B cell (primary cell): ENCODE results near the gene EZH1. TPM values are rescaled to one million over a fixed set of nuclear protein-coding genes. Genes with fewer than 3 reads are reported as not detected.
A peak's percentile ranks its signal among the peaks of the same experiment; 100 is the strongest.

Experiments
- ATAC-seq: fragments of 200-7000 bp; cut with Tn5 transposase; one replicate; pipeline ENCODE4 v1.10.0; 2021; ENCODE audit warnings: low read depth, mild to moderate bottlenecking, moderate number of reproducible peaks, moderate library complexity
- CTCF ChIA-PET: fragments of 350-600 bp; sonication (Branson Sonifier 250); formaldehyde crosslinking; loops from one replicate; lab custom pipeline; 2021; ENCODE audit warnings: antibody characterized with exemption, inconsistent platforms; lab: Charles Lee
- POLR2A ChIA-PET: fragments of 350-600 bp; sonication (Branson Sonifier 250); formaldehyde crosslinking; loops from one replicate; lab custom pipeline; 2021; ENCODE audit warnings: antibody characterized with exemption; lab: Charles Lee
- DNase-seq: peaks from one replicate; pipeline ENCODE4 v3.0.0; 2013
- H2AFZ ChIP-seq: 2 replicates; pipeline ENCODE4 v1.6.1; 2012; ENCODE audit warnings: mild to moderate bottlenecking, low read depth, low read length; ENCODE audit not compliant: insufficient read depth, poor library complexity, severe bottlenecking
- H3K27ac ChIP-seq, 2 donors: 1 replicate in 1 of 2; 2 replicates in 1 of 2; pipeline ENCODE4 v1.5.1; 2012 to 2013; ENCODE audit warnings: low read length in 2 of 2, mild to moderate bottlenecking in 2 of 2, moderate library complexity in 1 of 2
- H3K27me3 ChIP-seq, 4 experiments: fragments of 200-600 bp in 1 of 4; sonication (generic) in 1 of 4; replicated peaks in 1 of 4; 1 replicate in 2 of 4; 2 replicates in 2 of 4; pipeline versions ENCODE4 v1.6.1 to v1.7.0; 2013 to 2016; ENCODE audit warnings: low read length in 3 of 4, mild to moderate bottlenecking in 2 of 4, mixed read lengths in 1 of 4, moderate library complexity in 1 of 4; ENCODE audit not compliant: insufficient read depth in 4 of 4, control insufficient read depth in 3 of 4; ENCODE audit errors: control extremely low read depth in 1 of 4
- H3K36me3 ChIP-seq, 2 experiments: replicated peaks in 1 of 2; 1 replicate in 1 of 2; 2 replicates in 1 of 2; pipeline versions ENCODE4 v1.6.1 to v1.7.1; 2013; ENCODE audit warnings: low read length in 1 of 2; ENCODE audit not compliant: insufficient read depth in 2 of 2, control insufficient read depth in 1 of 2; ENCODE audit errors: control extremely low read depth in 1 of 2, extremely low read depth in 1 of 2
- H3K4me1 ChIP-seq, 2 donors: fragments of 200-600 bp in 1 of 2; sonication (generic) in 1 of 2; 1 replicate in 1 of 2; 2 replicates in 1 of 2; pipeline versions ENCODE4 v1.5.1 to v1.6.1; 2013 to 2017; ENCODE audit warnings: low read length in 2 of 2; ENCODE audit not compliant: control insufficient read depth in 2 of 2, insufficient read depth in 2 of 2
- H3K4me2 ChIP-seq: replicated peaks from 2 replicates; pipeline ENCODE3; 2012; ENCODE audit warnings: mild to moderate bottlenecking, low read depth, low read length; ENCODE audit not compliant: poor library complexity, severe bottlenecking
- H3K4me3 ChIP-seq, 5 experiments: fragments of 200-600 bp in 1 of 5; sonication (generic) in 1 of 5; 1 replicate in 3 of 5; 2 replicates in 2 of 5; pipeline versions ENCODE4 v1.5.1 to v1.7.0; 2011 to 2016; ENCODE audit warnings: low read length in 4 of 5, mild to moderate bottlenecking in 4 of 5, low read depth in 2 of 5, control low read depth in 1 of 5, moderate library complexity in 1 of 5; ENCODE audit not compliant: insufficient read depth in 1 of 5; ENCODE audit errors: control extremely low read depth in 1 of 5, extremely low read depth in 1 of 5
- H3K79me2 ChIP-seq: fragments of 200-600 bp; sonication (generic); one replicate; pipeline ENCODE4 v1.6.0; 2016; ENCODE audit warnings: low read length; ENCODE audit not compliant: control insufficient read depth, insufficient read depth
- H3K9ac ChIP-seq: fragments of 200-600 bp; sonication (generic); 2 replicates; pipeline ENCODE4 v1.6.1; 2017; ENCODE audit warnings: mild to moderate bottlenecking, low read length, moderate library complexity
- H3K9me3 ChIP-seq, 3 donors: one replicate each; pipeline versions ENCODE4 v1.6.1 to v1.7.1; 2013; ENCODE audit warnings: low read length in 2 of 3; ENCODE audit not compliant: control insufficient read depth in 2 of 3, insufficient read depth in 1 of 3; ENCODE audit errors: control extremely low read depth in 1 of 3
- H4K20me1 ChIP-seq: 2 replicates; pipeline ENCODE4 v1.6.0; 2012; ENCODE audit warnings: mild to moderate bottlenecking, low read length; ENCODE audit not compliant: insufficient read depth, control insufficient read depth, poor library complexity, severe bottlenecking
- H3K27ac Mint-ChIP-seq: one replicate; pipeline ENCODE4 v1.8.0; 2021; ENCODE audit warnings: mixed read lengths
- H3K27me3 Mint-ChIP-seq: one replicate; pipeline ENCODE4 v1.8.0; 2021; ENCODE audit warnings: mixed read lengths
- H3K4me1 Mint-ChIP-seq: one replicate; pipeline ENCODE4 v1.8.0; 2021; ENCODE audit warnings: mixed read lengths
- H3K4me3 Mint-ChIP-seq: one replicate; pipeline ENCODE4 v1.8.0; 2021; ENCODE audit warnings: mixed read lengths
- H3K9me3 Mint-ChIP-seq: one replicate; pipeline ENCODE4 v1.8.0; 2022; ENCODE audit warnings: mixed read lengths; ENCODE audit not compliant: insufficient read depth
- CTCF ChIP-seq: fragments of 200-600 bp; IDR thresholded peaks from one replicate; pipeline ENCODE4 v1.8.0; 2022; ENCODE audit warnings: antibody characterized with exemption, mild to moderate bottlenecking
- EZH2 ChIP-seq: IDR thresholded peaks from 2 replicates; pipeline ENCODE4 v1.6.1; 2012; ENCODE audit warnings: borderline replicate concordance, low read depth, mild to moderate bottlenecking, moderate library complexity, low read length; ENCODE audit not compliant: insufficient read depth, poor library complexity, severe bottlenecking
- WGBS: methylation state at CpG from one replicate; pipeline ENCODE4 v1.1.5; 2013; ENCODE audit warnings: missing lambda C conversion rate; ENCODE audit not compliant: insufficient coverage; 5-methylcytosine and 5-hydroxymethylcytosine counted together
- intact Hi-C: fragments of 100-400 bp; cut with micrococcal nuclease; formaldehyde crosslinking; loops from one replicate; pipeline ENCODE4 v1.10.0; 2022
- polyA plus RNA-seq: library from polyadenylated mRNA; depleted of rRNA; stranded (reverse); fragments of >200 nt; gene quantifications from 2 replicates; pipeline ENCODE4 v1.2.3, GENCODE V29; 2012
- total RNA-seq, 2 donors: library from RNA; stranded (reverse); fragments of 120-200 nt in 1 of 2; gene quantifications; 1 replicate in 1 of 2; 2 replicates in 1 of 2; pipeline versions ENCODE4 v1.2.3 to v1.2.4, GENCODE V29; 2013 to 2022

The EZH1 gene
- total and polyA plus RNA-seq, 2 donors (not counting 1 experiment from before 2014, with no cell fraction given): 115 to 169 TPM

- H3K4me2 ChIP-seq: peak within 1 kb of the TSS; percentile 58
- no peaks in the 10 kb centered on the region for H3K79me2 ChIP-seq
- TF ChIP-seq EZH2 (no peak), CTCF (no peak)
- no peak for DNase-seq
- peaks cover 0 to 49% (median 29%) of the 10 kb centered on the region in 4 experiments for H3K27me3 ChIP-seq
- POLR2A ChIA-PET: no interaction called here
- no peak within 1 kb of the TSS for H3K4me3 ChIP-seq
- peak; percentile 24 for ATAC-seq
- H3K27ac Mint-ChIP-seq: no peak within 1 kb of the TSS
- peaks cover 42% of the 10 kb centered on the region for H3K27me3 Mint-ChIP-seq
- H2AFZ ChIP-seq: no peak within 1 kb of the TSS
- H3K36me3 ChIP-seq: peaks cover 2 to 43% of the 10 kb centered on the region in 2 experiments
- H3K27ac ChIP-seq: no peak within 1 kb of the TSS
- CTCF ChIA-PET: no interaction called here
- no peak within 1 kb of the TSS for H3K9ac ChIP-seq
- intact Hi-C loops: no loop called here
- 10% methylated on average over 56 of the region's 65 CpGs for WGBS
- peak within 1 kb of the TSS; percentile 57 for H3K4me3 Mint-ChIP-seq
- H3K4me1 ChIP-seq: peaks cover 26 to 30% of the 10 kb centered on the region in 2 donors
- peaks cover 0 to 21% (median 0%) of the 10 kb centered on the region in 3 donors for H3K9me3 ChIP-seq
- H4K20me1 ChIP-seq: no peaks in the 10 kb centered on the region
- peaks cover 34% of the 10 kb centered on the region for H3K4me1 Mint-ChIP-seq
- H3K9me3 Mint-ChIP-seq: no peaks in the 10 kb centered on the region
These were observed 35.4 kb upstream of the EZH1 start, which contains the start of gene WNK4 for GRCh38 chr17:42779936-42780850. TSS of gene WNK4 (plus strand) at chr17:42780610. CDS start at chr17:42780699, 89 bp downstream.
